HCT116 (cell line): ENCODE data around the gene ASRGL1. TPM values are rescaled to one million over a fixed set of nuclear protein-coding genes. Genes with fewer than 3 reads are reported as not detected.

Source experiments
- ATAC-seq: fragments of 200-7000 bp; cut with Tn5 transposase; 2 replicates; pipeline ENCODE4 v1.9.1; 2020; ENCODE audit warnings: mild to moderate bottlenecking, moderate library complexity
- BruUV-seq: library from RNA; stranded (reverse); fragments of 400-500 nt; replicated peaks from 2 replicates; lab custom pipeline; 2021; lab: Mats Ljungman, UMichigan
- CTCF ChIA-PET: fragments of 300-600 bp; sonication (Branson Sonifier 250); formaldehyde crosslinking; loops from one replicate; lab custom pipeline; 2021; ENCODE audit warnings: antibody characterized with exemption; lab: Charles Lee
- POLR2A ChIA-PET: fragments of 300-600, 350-600 bp; sonication (Branson Sonifier 250); formaldehyde crosslinking; loops from one replicate; lab custom pipeline; 2021; ENCODE audit warnings: antibody characterized with exemption; lab: Charles Lee
- RAD21 ChIA-PET, 2 experiments: fragments of 300-600 bp; sonication (Branson Sonifier 250); formaldehyde crosslinking; loops; one replicate each; lab custom pipeline; 2023; ENCODE audit warnings: low total read pairs in 2 of 2; ENCODE audit not compliant: uncharacterized antibody in 2 of 2, unreplicated experiment in 2 of 2, low non-redundant PET in 1 of 2; lab: Charles Lee
- DNase-seq: peaks from one replicate; pipeline ENCODE4 v3.0.0-alpha.2; 2010; ENCODE audit warnings: low read depth, low spot score
- H2AFZ ChIP-seq: fragments of 200-600 bp; shearing (Covaris generic), sonication (generic); 2 replicates; pipeline ENCODE4 v1.6.1; 2017; ENCODE audit warnings: low read depth, mixed run types, mixed read lengths, antibody characterized with exemption, low read length; ENCODE audit not compliant: poor library complexity, severe bottlenecking
- H3K27ac ChIP-seq: 2 replicates; pipeline ENCODE4 v1.5.1; 2012; ENCODE audit warnings: low read depth, low read length
- H3K27me3 ChIP-seq: fragments of 200-600 bp; sonication (generic); 2 replicates; pipeline ENCODE4 v1.6.1; 2016; ENCODE audit warnings: mixed run types, low read length, mixed read lengths; ENCODE audit not compliant: insufficient read depth
- H3K36me3 ChIP-seq, 2 experiments: fragments of 200-500 bp in 1 of 2; fragments of 200-600 bp in 1 of 2; sonication (Bioruptor generic) in 1 of 2; sonication (generic) in 1 of 2; 2 replicates each; pipeline versions ENCODE4 v1.5.1 to v1.6.1; 2014 to 2016; ENCODE audit warnings: low read length in 2 of 2, inconsistent platforms in 1 of 2, mixed read lengths in 1 of 2, mixed run types in 1 of 2; ENCODE audit not compliant: insufficient read depth in 2 of 2, control insufficient read depth in 1 of 2
- H3K4me1 ChIP-seq, 2 experiments: fragments of 200-600 bp in 1 of 2; sonication (generic) in 1 of 2; 2 replicates each; pipeline versions ENCODE4 v1.5.1 to v1.6.1; 2012 to 2017; ENCODE audit warnings: low read length in 2 of 2, inconsistent platforms in 1 of 2, mild to moderate bottlenecking in 1 of 2, mixed read lengths in 1 of 2, mixed run types in 1 of 2, moderate library complexity in 1 of 2; ENCODE audit not compliant: insufficient read depth in 2 of 2, control insufficient read depth in 1 of 2
- H3K4me2 ChIP-seq: fragments of 200-600 bp; sonication (generic); 2 replicates; pipeline ENCODE4 v1.6.1; 2017; ENCODE audit warnings: mixed run types, low read length, mixed read lengths
- H3K4me3 ChIP-seq, 2 experiments: fragments of 200-600 bp in 1 of 2; sonication (generic) in 1 of 2; replicated peaks in 1 of 2; 2 replicates each; pipeline ENCODE4 v1.5.1; 2011 to 2016; ENCODE audit warnings: low read length in 2 of 2, control low read depth in 1 of 2, low read depth in 1 of 2, mild to moderate bottlenecking in 1 of 2, mixed read lengths in 1 of 2, mixed run types in 1 of 2
- H3K79me2 ChIP-seq: fragments of 200-600 bp; sonication (generic); 2 replicates; pipeline ENCODE4 v1.6.1; 2017; ENCODE audit warnings: mild to moderate bottlenecking, mixed run types, low read length, moderate library complexity, mixed read lengths; ENCODE audit not compliant: insufficient read depth
- H3K9ac ChIP-seq: fragments of 200-600 bp; sonication (generic); 2 replicates; pipeline ENCODE4 v1.6.1; 2016; ENCODE audit warnings: low read length, mixed read lengths
- H3K9me2 ChIP-seq: fragments of 200-600 bp; sonication (generic), shearing (Covaris generic); 2 replicates; pipeline ENCODE4 v1.6.1; 2017; ENCODE audit warnings: mixed run types, mild to moderate bottlenecking, moderate library complexity; ENCODE audit not compliant: insufficient read depth
- H3K9me3 ChIP-seq, 2 experiments: fragments of 200-500 bp in 1 of 2; fragments of 200-600 bp in 1 of 2; sonication (Bioruptor generic) in 1 of 2; sonication (generic) in 1 of 2; 2 replicates each; pipeline ENCODE4 v1.6.1; 2014 to 2017; ENCODE audit warnings: low read length in 2 of 2, mixed read lengths in 2 of 2, inconsistent platforms in 1 of 2, low read depth in 1 of 2, mild to moderate bottlenecking in 1 of 2, mixed run types in 1 of 2, moderate library complexity in 1 of 2; ENCODE audit not compliant: control insufficient read depth in 1 of 2, insufficient read depth in 1 of 2
- H4K20me1 ChIP-seq: fragments of 200-600 bp; sonication (generic), shearing (Covaris generic); 2 replicates; pipeline ENCODE4 v1.6.1; 2017; ENCODE audit warnings: mixed run types, mild to moderate bottlenecking, moderate library complexity; ENCODE audit not compliant: insufficient read depth
- CBX3 ChIP-seq: IDR thresholded peaks from 2 replicates; pipeline ENCODE4 v1.6.1; 2012; ENCODE audit warnings: low read depth
- ELF1 ChIP-seq: IDR thresholded peaks from 2 replicates; pipeline ENCODE4 v1.6.1; 2012; ENCODE audit warnings: low read depth, borderline replicate concordance
- EZH2 ChIP-seq: fragments of 200-600 bp; sonication (generic); IDR thresholded peaks from 2 replicates; pipeline ENCODE4 v1.6.1; 2017; ENCODE audit warnings: antibody characterized with exemption, mixed run types
- JUND ChIP-seq: IDR thresholded peaks from 2 replicates; pipeline ENCODE4 v1.6.1; 2012
- MAX ChIP-seq: IDR thresholded peaks from 2 replicates; pipeline ENCODE4 v1.6.1; 2012
- POLR2A ChIP-seq: IDR thresholded peaks from 2 replicates; pipeline ENCODE4 v1.7.0; 2011; ENCODE audit warnings: borderline replicate concordance; ENCODE audit not compliant: insufficient read depth, insufficient read length; ENCODE audit errors: extremely low read depth
- POLR2AphosphoS5 ChIP-seq: IDR thresholded peaks from 2 replicates; pipeline ENCODE4 v1.6.1; 2011; ENCODE audit warnings: mild to moderate bottlenecking, low read depth, low read length, moderate library complexity
- RAD21 ChIP-seq: IDR thresholded peaks from 2 replicates; pipeline ENCODE4 v1.6.1; 2012; ENCODE audit warnings: low read depth, mild to moderate bottlenecking
- SIN3A ChIP-seq: IDR thresholded peaks from 2 replicates; pipeline ENCODE4 v1.6.1; 2012; ENCODE audit warnings: low read depth
- SP1 ChIP-seq: IDR thresholded peaks from 2 replicates; pipeline ENCODE4 v1.6.1; 2012; ENCODE audit warnings: low read depth
- YY1 ChIP-seq: IDR thresholded peaks from 2 replicates; pipeline ENCODE4 v1.6.1; 2011; ENCODE audit warnings: low read length, low read depth, moderate library complexity, mild to moderate bottlenecking; ENCODE audit not compliant: insufficient replicate concordance; ENCODE audit errors: extremely low read depth
- ZBTB33 ChIP-seq: IDR thresholded peaks from 2 replicates; pipeline ENCODE4 v1.6.1; 2011; ENCODE audit warnings: mild to moderate bottlenecking, low read length, moderate library complexity; ENCODE audit not compliant: insufficient replicate concordance; ENCODE audit errors: extremely low read depth
- ZFX ChIP-seq: fragments of 450-650 bp; IDR thresholded peaks from 2 replicates; pipeline ENCODE4 v1.6.1; 2017
- intact Hi-C: fragments of 100-400 bp; cut with micrococcal nuclease; formaldehyde crosslinking; loops from 2 replicates; pipeline ENCODE4 v1.10.0; 2022
- total RNA-seq: library from RNA; stranded (reverse); gene quantifications from one replicate; pipeline ENCODE4 v1.2.1, GENCODE V29; 2021; ENCODE audit not compliant: unreplicated experiment
- TF ChIP-seq, protein P1 (sequence below): IDR thresholded peaks from 2 replicates; pipeline ENCODE4 v1.6.1; 2012
- TF ChIP-seq, protein P2 (sequence below), 3 experiments: fragments of 200-600 bp in 1 of 3; sonication (generic) in 1 of 3; IDR thresholded peaks in 2 of 3; conservative IDR thresholded peaks in 1 of 3; 2 replicates each; pipeline ENCODE4 v1.5.1; 2012 to 2017; ENCODE audit warnings: low read depth in 2 of 3, low read length in 2 of 3, antibody characterized with exemption in 1 of 3, borderline replicate concordance in 1 of 3, control low read depth in 1 of 3, mild to moderate bottlenecking in 1 of 3, mixed read lengths in 1 of 3, mixed run types in 1 of 3, moderate library complexity in 1 of 3; ENCODE audit not compliant: insufficient read depth in 1 of 3

The ASRGL1 gene
- total RNA-seq, 1 experiment from 2014 or later, result 27.6 TPM

- ChIA-PET CTCF (no interaction called here), POLR2A (no interaction called here), RAD21 (no interaction called here)
- H3K4me2 ChIP-seq, result no peak overlapping the region
- no peaks in the 10 kb centered on the region for H3K9me2 ChIP-seq
- ATAC-seq (no peak), DNase-seq (no peak)
- no peak overlapping the region for H3K9ac ChIP-seq
- no peaks in the 10 kb centered on the region; the same call in 1 of the 2 replicates for H3K27me3 ChIP-seq
- H3K4me3 ChIP-seq, result no peak overlapping the region
- no TSS peak for BruUV-seq
- no peak for TF ChIP-seq ELF1
- TF ChIP-seq YY1, result no peak
- TF ChIP-seq ZFX, result no peak
- TF ChIP-seq, protein P1, sequence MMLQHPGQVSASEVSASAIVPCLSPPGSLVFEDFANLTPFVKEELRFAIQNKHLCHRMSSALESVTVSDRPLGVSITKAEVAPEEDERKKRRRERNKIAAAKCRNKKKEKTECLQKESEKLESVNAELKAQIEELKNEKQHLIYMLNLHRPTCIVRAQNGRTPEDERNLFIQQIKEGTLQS, result no peak
- no peak for TF ChIP-seq ZBTB33
- no peak for TF ChIP-seq EZH2
- no peak overlapping the region for H2AFZ ChIP-seq
- no peaks in the 10 kb centered on the region; a peak in 1 of 4 replicates for H3K9me3 ChIP-seq
- no peaks in the 10 kb centered on the region for H4K20me1 ChIP-seq
- intact Hi-C loops, result no loop called here
- no peak overlapping the region for H3K27ac ChIP-seq
- H3K36me3 ChIP-seq, result no peaks in the 10 kb centered on the region
- H3K79me2 ChIP-seq, result no peaks in the 10 kb centered on the region
- no peaks in the 10 kb centered on the region for H3K4me1 ChIP-seq
Observed at GRCh38 chr11:62307950-62308349, 29.3 kb upstream of the ASRGL1 start.

- CTCF ChIA-PET, result no interaction called here
- no peak overlapping the region for H2AFZ ChIP-seq
- no peak for DNase-seq
- H3K36me3 ChIP-seq, result no peaks in the 10 kb centered on the region
- POLR2A ChIA-PET, result no interaction called here
- no TSS peak for BruUV-seq
- no peaks in the 10 kb centered on the region for H3K9me2 ChIP-seq
- H3K27me3 ChIP-seq, result peaks cover 3% of the 10 kb centered on the region; the same call in 1 of the 2 replicates
- H3K27ac ChIP-seq, result no peak overlapping the region
- TF ChIP-seq JUND (no peak), SIN3A (no peak), POLR2AphosphoS5 (no peak), SP1 (no peak), EZH2 (no peak), CBX3 (no peak), POLR2A (no peak), RAD21 (no peak), MAX (no peak)
- TF ChIP-seq, protein P2, sequence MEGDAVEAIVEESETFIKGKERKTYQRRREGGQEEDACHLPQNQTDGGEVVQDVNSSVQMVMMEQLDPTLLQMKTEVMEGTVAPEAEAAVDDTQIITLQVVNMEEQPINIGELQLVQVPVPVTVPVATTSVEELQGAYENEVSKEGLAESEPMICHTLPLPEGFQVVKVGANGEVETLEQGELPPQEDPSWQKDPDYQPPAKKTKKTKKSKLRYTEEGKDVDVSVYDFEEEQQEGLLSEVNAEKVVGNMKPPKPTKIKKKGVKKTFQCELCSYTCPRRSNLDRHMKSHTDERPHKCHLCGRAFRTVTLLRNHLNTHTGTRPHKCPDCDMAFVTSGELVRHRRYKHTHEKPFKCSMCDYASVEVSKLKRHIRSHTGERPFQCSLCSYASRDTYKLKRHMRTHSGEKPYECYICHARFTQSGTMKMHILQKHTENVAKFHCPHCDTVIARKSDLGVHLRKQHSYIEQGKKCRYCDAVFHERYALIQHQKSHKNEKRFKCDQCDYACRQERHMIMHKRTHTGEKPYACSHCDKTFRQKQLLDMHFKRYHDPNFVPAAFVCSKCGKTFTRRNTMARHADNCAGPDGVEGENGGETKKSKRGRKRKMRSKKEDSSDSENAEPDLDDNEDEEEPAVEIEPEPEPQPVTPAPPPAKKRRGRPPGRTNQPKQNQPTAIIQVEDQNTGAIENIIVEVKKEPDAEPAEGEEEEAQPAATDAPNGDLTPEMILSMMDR (IDR thresholded peaks at IDR 0.05 in 2 of 3, conservative IDR thresholded peaks at IDR 0.05 in 1 of 3; ENCODE audit: borderline replicate concordance in 1 of 3, insufficient read depth in 1 of 3, low read depth in 2 of 3, low read length in 2 of 3), result no peak
- TF ChIP-seq, all 23 proteins: peak for 0
- intact Hi-C loops, result loop anchor here (2.0 to 5.0 kb wide), 2 partner anchors 78 to 139 kb away; no protein-coding TSS in a partner anchor
- H3K4me1 ChIP-seq, result no peaks in the 10 kb centered on the region
- H3K9me3 ChIP-seq, result no peaks in the 10 kb centered on the region; a peak in 1 of 4 replicates
- H3K79me2 ChIP-seq, result no peaks in the 10 kb centered on the region
- H3K4me3 ChIP-seq, result no peak overlapping the region
- RAD21 ChIA-PET, result interaction anchor here in 1 of 2 experiments (1.0 kb wide), 1 partner anchor 75 kb away, joined by 3 read pairs; no protein-coding TSS in a partner anchor
- no peak overlapping the region for H3K9ac ChIP-seq
- no peaks in the 10 kb centered on the region for H4K20me1 ChIP-seq
- no peak overlapping the region for H3K4me2 ChIP-seq
- ATAC-seq, result no peak
Observed at GRCh38 chr11:62309991-62310390, 27.3 kb upstream of the ASRGL1 start.
